MM.1S (cell line): ENCODE results near the gene ZDHHC8.

Experiments
- CTCF ChIP-seq: fragments of 300-600 bp; sonication (generic); IDR thresholded peaks from 2 replicates; pipeline ENCODE4 v1.5.1; 2016; ENCODE audit warnings: antibody characterized with exemption, low read length, mixed read lengths
- EZH2 ChIP-seq: fragments of 300-600 bp; sonication (generic); optimal IDR thresholded peaks from 2 replicates; pipeline ENCODE3; 2017; ENCODE audit warnings: low read depth, mild to moderate bottlenecking, antibody characterized with exemption, low read length, mixed read lengths
- EZH2phosphoT487 ChIP-seq: fragments of 300-600 bp; sonication (generic); IDR thresholded peaks from 2 replicates; pipeline ENCODE4 v1.6.1; 2018; ENCODE audit warnings: antibody characterized with exemption, low read length

- no peak for TF ChIP-seq CTCF
- no peak for TF ChIP-seq EZH2
- TF ChIP-seq EZH2phosphoT487, result no peak
These were observed 42.2 kb upstream of the ZDHHC8 start for GRCh38 chr22:20089226-20089976.
